Measurements from ENCODE around the gene NMT1. TPM values are rescaled to one million over a fixed set of nuclear protein-coding genes. Genes with fewer than 3 reads are reported as not detected.

The NMT1 gene
- total and polyA plus RNA-seq, 11 donors: 36.8 to 114 (median 68.7) TPM

DNA sequence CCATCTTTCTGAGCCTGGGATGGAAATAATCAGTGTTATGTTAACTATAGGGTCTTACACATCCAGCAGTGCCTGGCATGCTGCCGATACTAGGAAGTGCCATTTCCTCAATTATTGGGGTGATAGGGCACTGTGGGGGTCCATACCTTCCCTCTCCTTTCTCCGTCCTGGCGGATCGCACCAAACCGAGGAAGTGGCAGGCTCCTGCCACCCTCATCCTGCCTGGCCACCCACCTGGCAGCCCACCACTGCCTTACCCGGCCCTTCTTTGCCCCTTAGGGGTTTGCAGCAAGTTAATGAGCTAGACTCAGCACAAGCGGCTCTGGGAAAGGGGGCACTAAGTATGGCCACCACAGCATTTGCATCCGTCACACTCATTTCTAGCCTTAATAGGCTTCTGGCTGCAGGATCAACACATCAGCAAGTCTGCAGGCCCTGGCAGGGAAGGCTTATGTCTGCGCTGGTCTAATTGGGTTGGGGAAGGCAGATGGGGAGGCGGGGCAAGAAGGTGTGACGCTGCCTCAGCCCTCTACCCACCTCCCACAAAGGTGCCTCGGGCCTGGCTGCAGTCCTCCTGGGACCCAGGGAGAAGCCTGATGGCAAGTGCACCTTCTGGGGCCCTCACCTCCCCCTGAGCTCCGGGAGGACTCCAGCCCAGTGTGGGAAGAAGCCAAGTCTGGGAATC, 38.3 kb upstream of the NMT1 start:
- no peak for ATAC-seq
- Histone ChIP-seq H3K4me1 (peaks cover 0 to 45% (median 31%) of the 10 kb centered on the region in 12 donors), H3K4me3 (no peak overlapping the region), H3K9me3 (no peaks in the 10 kb centered on the region), H3K36me3 (peaks cover 0 to 14% (median 8%) of the 10 kb centered on the region in 9 donors), H3K27me3 (peaks cover 0 to 27% (median 0%) of the 10 kb centered on the region in 9 donors), H3K27ac (peak overlapping the region in 2 of 12 donors; percentile 74 to 79)
- TF ChIP-seq, protein P1, sequence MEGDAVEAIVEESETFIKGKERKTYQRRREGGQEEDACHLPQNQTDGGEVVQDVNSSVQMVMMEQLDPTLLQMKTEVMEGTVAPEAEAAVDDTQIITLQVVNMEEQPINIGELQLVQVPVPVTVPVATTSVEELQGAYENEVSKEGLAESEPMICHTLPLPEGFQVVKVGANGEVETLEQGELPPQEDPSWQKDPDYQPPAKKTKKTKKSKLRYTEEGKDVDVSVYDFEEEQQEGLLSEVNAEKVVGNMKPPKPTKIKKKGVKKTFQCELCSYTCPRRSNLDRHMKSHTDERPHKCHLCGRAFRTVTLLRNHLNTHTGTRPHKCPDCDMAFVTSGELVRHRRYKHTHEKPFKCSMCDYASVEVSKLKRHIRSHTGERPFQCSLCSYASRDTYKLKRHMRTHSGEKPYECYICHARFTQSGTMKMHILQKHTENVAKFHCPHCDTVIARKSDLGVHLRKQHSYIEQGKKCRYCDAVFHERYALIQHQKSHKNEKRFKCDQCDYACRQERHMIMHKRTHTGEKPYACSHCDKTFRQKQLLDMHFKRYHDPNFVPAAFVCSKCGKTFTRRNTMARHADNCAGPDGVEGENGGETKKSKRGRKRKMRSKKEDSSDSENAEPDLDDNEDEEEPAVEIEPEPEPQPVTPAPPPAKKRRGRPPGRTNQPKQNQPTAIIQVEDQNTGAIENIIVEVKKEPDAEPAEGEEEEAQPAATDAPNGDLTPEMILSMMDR (IDR thresholded peaks at IDR 0.05): no peak
- no peak for DNase-seq
- intact Hi-C loops (cut with DNase I): loop anchor here in 9 of 10 donors (1.0 to 10.0 kb wide), 11 partner anchors 70 to 250 kb away; partner anchors contain the start of gene PLCD3 (in 1 of the 9)
- 88 to 91% (median 90%) methylated on average over 10 to 13 of the region's 13 CpGs for WGBS, 4 donors

- Histone ChIP-seq H3K4me3 (no peak overlapping the region), H3K27me3 (no peaks in the 10 kb centered on the region), H3K4me1 (peaks cover 0 to 4% (median 0%) of the 10 kb centered on the region in 12 donors), H3K9me3 (no peaks in the 10 kb centered on the region), H3K27ac (no peak overlapping the region), H3K36me3 (peaks cover 0 to 69% (median 60%) of the 10 kb centered on the region in 9 donors)
- ATAC-seq (no peak), DNase-seq (no peak)
- WGBS, 4 donors: 90 to 96% (median 92%) methylated on average over 4 to 7 of the region's 7 CpGs
- intact Hi-C loops (cut with DNase I): loop anchor here in 3 of 10 donors (10.0 kb wide), 2 partner anchors 66 to 254 kb away; no protein-coding TSS in a partner anchor
- no peak for TF ChIP-seq POLR2A (IDR thresholded peaks at IDR 0.05)
- TF ChIP-seq, protein P1 (IDR thresholded peaks at IDR 0.05): no peak
Observed at GRCh38 chr17:45029096-45029495, 32.0 kb upstream of the NMT1 start.

GRCh38 chr17:45029758-45030423, 31.2 kb upstream of the NMT1 start:
- no peak for ATAC-seq
- no peak for DNase-seq
- intact Hi-C loops (cut with DNase I): loop anchor here in 3 of 10 donors (10.0 kb wide), 2 partner anchors 65 to 255 kb away; no protein-coding TSS in a partner anchor
- Histone ChIP-seq H3K4me1 (peaks cover 0 to 4% (median 0%) of the 10 kb centered on the region in 12 donors), H3K27ac (no peak overlapping the region), H3K27me3 (no peaks in the 10 kb centered on the region), H3K9me3 (no peaks in the 10 kb centered on the region), H3K4me3 (no peak overlapping the region), H3K36me3 (peaks cover 0 to 75% (median 63%) of the 10 kb centered on the region in 9 donors)
- no peak for TF ChIP-seq POLR2A (IDR thresholded peaks at IDR 0.05)
- TF ChIP-seq, protein P1 (IDR thresholded peaks at IDR 0.05): no peak
- 84 to 92% (median 90%) methylated on average over 17 of the region's 17 CpGs for WGBS, 4 donors

DNA sequence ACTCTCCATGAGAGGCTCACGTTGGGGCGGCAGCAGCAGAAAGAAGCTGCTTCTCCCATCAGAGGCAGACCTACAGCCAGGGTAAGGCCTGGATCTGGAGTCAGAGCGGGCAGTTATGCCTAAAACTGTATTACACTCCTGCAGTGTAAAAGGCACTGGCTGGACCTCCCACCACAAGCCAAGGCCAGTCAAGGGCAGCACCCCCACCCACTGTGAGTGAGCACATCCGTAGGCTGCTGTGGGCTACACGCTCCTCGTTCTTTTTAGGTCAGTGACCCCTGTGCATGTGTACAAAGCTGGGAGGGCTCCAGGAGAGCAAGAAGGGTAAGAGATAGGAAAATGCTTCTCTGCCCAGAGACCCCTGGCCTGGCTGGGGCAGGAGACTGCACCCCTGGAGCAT, 30.4 kb upstream of the NMT1 start:
- intact Hi-C loops (cut with DNase I): no loop called here
- WGBS, 4 donors: 74 to 88% (median 86%) methylated on average over 6 of the region's 6 CpGs
- no peak for DNase-seq
- ATAC-seq: no peak
- Histone ChIP-seq H3K9me3 (no peaks in the 10 kb centered on the region), H3K4me3 (no peak overlapping the region), H3K36me3 (peaks cover 0 to 76% (median 63%) of the 10 kb centered on the region in 9 donors), H3K4me1 (peaks cover 0 to 4% (median 0%) of the 10 kb centered on the region in 12 donors), H3K27me3 (no peaks in the 10 kb centered on the region), H3K27ac (no peak overlapping the region)
- TF ChIP-seq, protein P1 (IDR thresholded peaks at IDR 0.05): no peak
- TF ChIP-seq POLR2A (IDR thresholded peaks at IDR 0.05): no peak
